NK-92 (cell line): ENCODE results near the gene SPOCK1.
"Not testable (repeated sequence)": the region's sequence is repeated elsewhere in the genome, so short reads cannot be mapped to it uniquely, and the experiment has no call there.

Experiments
- DNase-seq: peaks from one replicate; lab custom pipeline; 2025; ENCODE audit not compliant: unreplicated experiment; lab: John Stamatoyannopoulos, UW

The SPOCK1 gene

GRCh38 chr5:137269946-137270345, 229.2 kb downstream of the SPOCK1 start:
- no peak for DNase-seq

GRCh38 chr5:137269274-137269673, 229.9 kb downstream of the SPOCK1 start:
- no peak for DNase-seq

- no peak for DNase-seq
These were observed 230.5 kb downstream of the SPOCK1 start for GRCh38 chr5:137268646-137269045.

GRCh38 chr5:137266186-137266585, 232.9 kb downstream of the SPOCK1 start:
- DNase-seq, result no peak

- no peak for DNase-seq
These were observed 233.7 kb downstream of the SPOCK1 start for GRCh38 chr5:137265457-137265856.

- no peak for DNase-seq
These were observed 234.6 kb downstream of the SPOCK1 start for GRCh38 chr5:137264573-137264972.

GRCh38 chr5:137264041-137264440, 235.1 kb downstream of the SPOCK1 start:
- DNase-seq, result no peak

- no peak for DNase-seq
These were observed 235.6 kb downstream of the SPOCK1 start for GRCh38 chr5:137263371-137264005.

GRCh38 chr5:137262818-137263217, 236.3 kb downstream of the SPOCK1 start:
- DNase-seq, result no peak

GRCh38 chr5:137260820-137261695, 238.1 kb downstream of the SPOCK1 start:
- DNase-seq, result no peak

GRCh38 chr5:137259115-137259514, 240.0 kb downstream of the SPOCK1 start:
- DNase-seq, result not testable (repeated sequence)

- DNase-seq, result no peak
These were observed 244.7 kb downstream of the SPOCK1 start for GRCh38 chr5:137254119-137255090.

- no peak for DNase-seq
These were observed 246.6 kb downstream of the SPOCK1 start for GRCh38 chr5:137252512-137252911.

- no peak for DNase-seq
These were observed 248.7 kb downstream of the SPOCK1 start for GRCh38 chr5:137250421-137250820.

GRCh38 chr5:137248527-137248926, 250.6 kb downstream of the SPOCK1 start:
- no peak for DNase-seq

- no peak for DNase-seq
These were observed 253.7 kb downstream of the SPOCK1 start for GRCh38 chr5:137245438-137245837.

- no peak for DNase-seq
These were observed 258.8 kb downstream of the SPOCK1 start for GRCh38 chr5:137240285-137240684.

GRCh38 chr5:137236849-137237507, 262.1 kb downstream of the SPOCK1 start:
- DNase-seq, result no peak

- DNase-seq, result no peak
These were observed 262.9 kb downstream of the SPOCK1 start for GRCh38 chr5:137236252-137236651.
